Activated T-cell treated with anti-CD3 and anti-CD28 coated beads for 1 hour (primary cell): ENCODE results near the gene ADH7.

Experiments
- DNase-seq: peaks from one replicate; pipeline ENCODE4 v3.0.0-alpha.2; 2020; ENCODE audit warnings: low read depth

Gene ADH7

DNA sequence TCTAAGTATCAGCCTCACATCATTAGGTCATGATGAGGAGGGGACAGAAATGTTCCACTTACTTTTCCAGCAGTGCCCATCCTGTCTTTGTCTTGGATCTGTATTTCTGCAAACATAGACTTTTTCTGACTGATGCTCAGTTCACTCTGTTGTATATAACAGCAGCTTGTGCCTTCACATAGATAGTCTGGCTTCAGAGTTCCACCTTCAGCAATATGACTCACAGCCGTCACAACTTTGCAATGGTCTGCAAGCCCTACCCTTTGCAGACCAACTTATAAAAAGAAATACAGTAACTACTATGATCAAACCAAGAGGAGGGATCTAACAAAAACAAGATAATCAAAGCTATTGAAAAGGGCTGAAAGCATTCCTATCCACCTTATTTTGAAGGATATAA lies at the start of gene ADH7:
Gene ADH7, minus strand, starts transcription at position 189 of the 400 bp plus-strand sequence. Its CDS starts 109 bp downstream, at position 80.
- no peak for DNase-seq

DNA sequence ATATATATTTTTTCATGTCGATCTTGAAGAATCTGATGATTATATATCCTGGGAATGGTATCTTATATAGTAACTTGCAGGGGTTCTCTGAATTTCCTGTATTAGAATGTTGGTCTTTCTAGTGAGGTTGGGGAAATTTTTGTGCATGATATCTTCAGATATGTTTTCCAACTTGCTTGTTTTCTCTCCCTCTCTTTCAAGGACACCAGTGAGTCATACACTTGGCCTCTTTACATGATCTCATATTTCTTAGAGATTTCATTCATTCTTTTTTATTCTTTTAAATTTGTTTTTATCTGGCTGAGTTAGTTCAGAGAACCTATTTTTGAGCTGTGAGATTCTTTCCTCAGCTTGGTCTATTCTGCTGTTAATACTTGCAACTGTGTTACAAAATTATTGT lies 48.5 kb upstream of the ADH7 start:
- DNase-seq, result no peak

DNA sequence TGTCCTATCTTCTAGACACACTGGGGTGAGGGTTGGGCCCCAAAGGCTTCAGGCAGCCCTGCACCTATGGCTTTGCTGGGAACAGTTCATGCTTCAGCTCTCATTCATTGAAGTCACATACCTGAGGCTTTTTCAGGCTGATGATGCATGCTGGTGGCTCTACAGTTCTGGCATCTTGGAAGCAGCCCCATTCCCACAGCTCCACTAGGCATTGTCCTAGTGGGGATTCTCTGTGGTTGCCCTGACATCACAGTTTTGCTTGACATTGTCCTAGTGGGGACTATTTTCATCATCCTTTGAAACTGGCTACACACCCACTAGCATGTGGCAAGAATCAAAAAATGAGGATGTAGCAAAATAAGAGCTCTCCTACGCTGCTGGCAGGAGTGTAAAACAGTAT lies 38.0 kb upstream of the ADH7 start:
- DNase-seq, result no peak

DNA sequence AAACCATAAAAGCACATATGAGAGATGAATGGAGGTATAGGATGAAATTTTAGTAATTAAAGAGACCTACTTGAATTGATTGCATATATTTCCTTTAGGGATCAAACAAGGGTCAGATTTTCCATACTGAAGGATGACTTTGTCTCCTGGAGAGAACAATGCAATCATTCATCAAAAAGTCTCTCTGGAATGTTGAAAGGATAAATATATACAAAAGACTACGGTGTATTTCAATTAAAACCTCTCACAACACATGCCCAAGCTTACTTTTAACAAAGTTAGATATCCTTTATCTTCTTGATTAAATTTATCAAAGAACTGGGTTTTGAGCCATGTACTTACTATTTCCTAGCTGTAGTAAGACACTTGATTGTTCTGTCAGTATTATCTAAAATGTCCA lies 36.8 kb upstream of the ADH7 start:
- DNase-seq, result no peak

DNA sequence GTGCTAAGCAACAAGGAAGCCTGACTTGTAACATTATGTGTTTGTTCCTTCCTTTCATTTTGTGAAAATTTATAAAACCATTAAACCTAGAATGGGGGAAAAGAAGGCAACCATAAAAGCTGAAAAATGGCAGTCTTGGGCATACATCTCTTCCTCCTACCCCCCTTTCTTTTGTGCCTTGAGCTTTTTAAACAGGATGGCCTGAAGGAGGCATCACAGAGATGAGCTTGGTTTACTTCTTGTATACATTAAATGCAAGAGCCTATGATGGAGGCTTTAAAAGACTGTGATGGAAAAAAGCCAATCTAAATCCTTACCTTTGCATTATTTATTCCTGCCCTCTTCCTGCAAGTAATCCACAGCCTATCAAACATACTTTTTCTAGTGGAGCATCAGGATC lies 36.2 kb upstream of the ADH7 start:
- DNase-seq, result no peak

DNA sequence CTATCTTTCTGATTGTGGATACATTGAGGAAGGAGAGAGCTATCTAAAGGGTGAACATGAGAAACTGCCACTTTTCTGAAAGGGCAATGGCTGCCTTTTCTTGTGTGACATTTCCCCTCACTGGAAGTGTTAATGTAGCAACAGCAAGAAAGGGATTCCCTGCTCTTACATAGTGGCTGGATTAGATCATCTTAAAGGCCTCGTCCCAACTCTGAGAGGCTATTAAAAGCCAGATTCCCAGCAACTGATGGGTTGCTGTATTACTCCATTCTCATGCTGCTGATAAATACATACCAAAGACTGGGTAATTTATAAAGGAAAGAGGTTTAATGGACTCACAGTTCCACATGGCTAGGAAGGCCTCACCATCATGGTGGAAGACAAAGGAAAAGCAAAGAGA lies 33.7 kb upstream of the ADH7 start:
- DNase-seq, result no peak

DNA sequence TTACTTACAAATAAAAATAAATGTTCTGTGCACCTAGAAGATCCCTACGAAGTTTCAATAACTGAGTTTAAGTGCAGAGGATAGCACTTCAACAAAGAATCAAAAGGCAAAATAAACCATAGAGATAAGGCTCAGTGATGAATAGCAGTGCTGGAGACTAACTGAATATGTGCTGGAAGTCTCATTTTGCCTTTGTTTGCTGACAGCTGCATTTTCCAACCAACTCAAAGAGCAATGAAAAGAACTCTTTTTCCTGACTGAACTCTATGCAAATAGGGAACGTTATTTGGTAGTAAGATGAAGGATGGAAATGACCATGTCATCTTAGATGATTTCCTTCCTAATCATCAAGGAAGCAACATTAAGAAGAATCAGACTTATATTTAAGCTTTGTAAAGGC lies 32.7 kb upstream of the ADH7 start:
- no peak for DNase-seq

DNA sequence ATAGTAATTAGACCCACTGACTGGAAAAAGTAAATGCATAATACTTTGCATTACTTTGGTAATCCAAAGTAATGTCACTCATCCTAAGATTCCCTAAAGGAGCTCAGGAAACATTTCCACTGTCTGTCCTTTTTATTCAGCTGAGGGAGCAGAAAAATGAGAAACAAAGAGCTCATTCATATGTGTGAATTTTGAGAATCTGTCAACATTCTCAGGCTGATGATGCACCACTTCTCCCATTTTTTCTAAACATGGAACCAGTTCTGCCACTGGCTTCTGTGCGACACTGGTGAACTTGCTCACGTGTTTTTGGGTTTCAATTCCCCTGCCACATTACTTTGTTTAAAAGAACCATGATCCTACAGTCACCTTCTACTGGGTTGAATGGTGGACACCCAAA lies 28.4 kb upstream of the ADH7 start:
- DNase-seq, result no peak

DNA sequence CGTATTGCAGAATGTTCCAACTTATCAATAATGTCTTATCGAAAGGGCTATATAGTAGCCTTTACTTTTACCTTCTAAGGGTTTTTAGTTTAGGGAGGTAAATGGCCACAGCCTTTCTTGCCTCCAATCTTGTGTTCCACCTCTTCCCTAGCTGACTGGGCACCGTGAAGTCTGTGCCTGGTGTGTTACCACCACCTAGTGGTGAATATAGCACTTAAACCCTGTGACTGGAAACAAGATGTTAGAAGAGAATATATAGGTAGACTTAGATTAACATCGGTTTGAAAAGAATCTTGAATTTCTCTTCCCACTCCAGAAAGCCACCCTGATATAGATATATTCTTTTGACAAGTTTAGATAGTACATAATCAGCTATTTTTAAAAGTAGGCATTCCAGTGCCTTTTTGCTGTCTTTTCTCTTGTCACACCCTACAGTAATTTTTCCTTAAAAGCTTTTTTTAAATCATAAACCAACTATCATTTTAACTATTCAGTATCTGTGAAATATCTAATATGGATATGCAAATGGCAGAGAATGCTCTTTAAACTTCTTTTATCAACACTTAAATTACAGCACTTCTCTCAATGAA lies 27.8 kb upstream of the ADH7 start:
- DNase-seq, result peak; percentile 13

DNA sequence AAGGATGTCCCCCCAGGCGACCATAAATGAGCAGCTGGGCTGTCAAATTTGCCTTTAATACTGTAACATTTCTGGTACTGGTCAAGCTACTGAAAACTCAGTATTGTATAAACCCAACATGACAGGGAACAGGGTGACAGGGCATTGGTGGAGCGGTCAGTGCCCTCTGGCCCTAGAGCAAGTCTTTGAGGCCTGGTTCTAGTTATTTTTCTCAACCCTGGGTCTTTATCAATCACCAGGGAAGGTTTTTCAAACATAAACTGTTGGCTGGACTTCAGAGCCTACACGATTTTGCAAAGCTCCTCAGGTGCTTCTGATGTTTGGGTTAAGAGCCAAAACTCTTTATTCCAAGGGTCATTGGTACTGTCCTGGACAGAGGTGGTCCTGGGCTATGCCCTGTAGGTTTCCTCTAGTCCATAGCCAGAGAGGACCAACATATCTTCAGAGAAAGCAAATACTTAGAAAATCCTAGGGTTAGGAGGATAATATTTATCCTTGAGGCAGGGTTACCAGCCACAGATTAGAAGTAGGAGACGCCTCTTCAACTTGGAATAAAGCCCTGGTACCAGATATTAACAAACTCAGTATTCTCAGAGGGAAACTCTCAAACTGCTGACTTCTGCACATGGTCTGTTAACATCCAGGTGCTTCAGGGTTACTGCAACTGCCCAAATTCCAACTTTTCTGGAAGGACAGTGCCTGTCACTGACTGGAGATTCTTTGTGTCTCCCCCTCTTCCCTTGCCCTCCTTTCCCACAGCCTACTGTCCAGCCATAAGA lies 26.7 kb upstream of the ADH7 start:
- DNase-seq, result no peak

DNA sequence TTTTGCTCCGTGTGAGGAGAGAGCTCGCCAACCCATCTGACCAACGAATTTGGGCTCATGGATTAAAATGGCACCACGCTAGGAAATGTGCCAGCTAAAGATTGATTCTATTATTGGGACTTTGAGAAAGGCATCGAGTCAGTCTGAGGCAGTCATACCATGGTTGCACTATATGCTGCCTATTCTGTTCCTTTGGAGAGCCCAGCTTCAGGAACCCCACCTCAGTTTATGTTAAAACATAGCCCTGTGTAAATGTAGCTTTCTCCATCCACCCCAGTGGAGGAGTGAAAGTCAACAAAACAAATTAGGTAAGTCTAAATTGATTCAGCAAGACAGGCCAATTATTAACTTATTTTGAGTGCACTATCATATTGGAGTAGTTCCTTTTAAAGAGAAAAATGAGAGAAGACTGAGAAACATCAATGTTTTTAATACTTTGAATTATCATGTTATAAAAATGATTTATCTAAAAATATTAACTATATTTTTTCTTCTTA lies 24.5 kb upstream of the ADH7 start:
- DNase-seq, result no peak

DNA sequence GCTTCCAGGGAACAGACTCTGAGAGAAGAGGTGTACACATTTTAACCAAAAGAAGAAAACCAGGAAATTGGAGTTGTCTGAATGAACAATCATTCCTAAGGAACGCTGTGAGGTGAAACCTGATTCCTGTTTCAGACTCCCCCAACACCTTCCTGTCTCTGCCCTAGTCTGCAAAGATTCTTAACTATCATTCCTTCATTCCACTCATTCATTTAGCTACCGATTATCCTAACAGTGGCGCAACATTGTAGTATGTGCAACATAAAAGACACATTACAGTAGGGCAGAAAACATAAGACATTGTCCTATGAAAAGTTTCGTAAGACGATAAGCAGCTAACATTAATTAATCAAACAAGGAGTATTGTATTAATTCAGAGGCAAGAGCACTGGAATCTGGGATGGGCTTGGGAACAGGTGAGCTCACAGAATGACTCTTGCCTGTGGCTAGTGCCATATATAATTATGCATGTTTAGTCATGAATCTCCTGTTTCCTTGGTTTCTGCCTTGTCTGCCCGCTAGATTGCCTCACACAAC lies 23.8 kb upstream of the ADH7 start:
- no peak for DNase-seq

DNA sequence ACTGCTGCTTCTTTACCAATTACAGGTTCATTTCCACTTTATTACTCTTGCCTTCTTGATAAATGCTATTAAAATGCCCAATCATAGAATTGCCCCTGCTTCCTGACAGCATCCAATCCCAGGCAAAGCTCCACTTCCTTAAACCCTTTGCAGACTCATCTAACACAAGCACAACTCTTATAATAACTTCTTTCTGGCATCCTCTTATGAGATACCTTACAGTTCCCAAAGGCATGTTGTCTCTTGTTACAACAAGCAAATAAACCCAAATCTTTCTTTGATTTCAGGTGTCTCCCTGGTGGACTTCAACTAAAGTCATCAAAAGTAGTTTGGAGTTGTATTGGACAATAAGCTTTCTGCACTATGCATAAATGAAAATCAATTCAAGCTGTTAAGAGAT lies 22.5 kb upstream of the ADH7 start:
- DNase-seq, result no peak

DNA sequence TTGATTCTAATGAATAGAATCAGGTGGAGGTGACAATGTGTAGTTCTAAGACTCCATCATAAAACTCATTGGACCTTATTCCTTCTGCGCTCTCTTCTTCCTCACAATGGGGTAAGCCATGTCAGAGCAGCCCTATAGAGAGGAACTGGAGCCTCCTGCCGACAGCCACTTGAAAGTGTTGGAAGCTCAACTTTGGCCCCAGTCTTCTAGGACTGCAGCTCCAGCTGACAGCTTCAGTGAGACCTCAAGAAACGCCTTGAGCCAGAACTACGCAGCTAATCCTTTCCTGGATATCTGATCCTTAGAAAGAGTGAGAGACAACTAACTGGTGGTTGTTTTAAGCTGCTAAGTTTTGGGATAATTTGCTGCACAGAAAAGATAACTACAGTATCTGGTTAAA lies 22.1 kb upstream of the ADH7 start:
- DNase-seq, result no peak

DNA sequence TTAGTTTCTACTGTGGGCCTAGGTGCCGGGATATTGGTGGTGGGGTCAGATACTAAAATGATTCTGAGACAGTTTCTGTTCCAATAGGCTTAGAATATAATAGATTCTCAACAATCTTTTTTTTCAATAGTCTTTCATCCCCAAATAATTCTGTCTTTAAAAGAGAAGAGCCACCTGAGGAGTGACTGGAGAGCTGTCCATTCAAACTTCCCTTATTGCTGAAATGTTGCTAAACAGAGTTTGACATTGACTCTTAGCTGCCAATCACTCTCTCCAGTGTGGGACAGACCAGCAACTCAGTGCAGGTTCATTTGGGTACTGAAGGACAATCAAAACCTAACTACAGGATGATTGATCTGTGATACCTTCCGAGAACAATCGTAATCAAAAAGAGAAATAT lies 12.4 kb upstream of the ADH7 start:
- DNase-seq, result no peak

DNA sequence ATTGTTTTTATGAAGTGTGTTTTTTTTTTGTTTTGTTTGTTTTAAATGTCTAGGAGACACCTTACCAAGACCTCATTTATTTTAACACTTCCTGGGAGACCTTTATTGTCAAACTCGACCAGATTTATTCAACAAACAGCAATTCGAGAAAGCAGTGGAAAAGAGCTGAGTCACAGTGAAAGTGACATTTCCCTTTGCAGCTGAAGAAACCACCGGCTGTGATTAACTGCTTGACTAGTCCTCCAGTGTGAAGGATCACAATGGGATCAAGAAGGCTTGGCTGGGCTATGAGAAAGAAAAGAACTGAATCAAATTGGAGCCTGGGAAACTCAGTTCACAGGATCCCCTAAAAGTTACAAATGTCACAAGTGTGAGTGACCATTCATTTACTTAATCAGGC lies 11.9 kb upstream of the ADH7 start:
- no peak for DNase-seq

DNA sequence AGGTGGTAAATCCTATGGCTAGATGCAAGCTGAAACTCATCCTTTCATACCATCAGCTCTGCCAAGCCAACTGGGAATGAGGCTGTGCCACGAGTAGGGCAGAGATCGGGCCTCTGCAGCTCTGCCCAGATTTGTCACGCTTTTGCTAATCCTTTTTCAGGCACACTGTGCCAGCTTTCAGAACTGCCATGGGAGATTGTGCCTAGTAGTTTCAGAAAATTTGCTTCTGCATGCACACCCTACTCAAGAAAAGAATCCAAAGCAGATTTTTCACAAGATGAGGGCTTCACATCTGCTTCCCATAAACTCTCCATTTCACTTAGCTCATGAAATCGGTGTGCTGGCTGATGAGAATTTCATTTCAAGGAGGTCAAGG lies 3.3 kb upstream of the ADH7 start:
- DNase-seq, result no peak

DNA sequence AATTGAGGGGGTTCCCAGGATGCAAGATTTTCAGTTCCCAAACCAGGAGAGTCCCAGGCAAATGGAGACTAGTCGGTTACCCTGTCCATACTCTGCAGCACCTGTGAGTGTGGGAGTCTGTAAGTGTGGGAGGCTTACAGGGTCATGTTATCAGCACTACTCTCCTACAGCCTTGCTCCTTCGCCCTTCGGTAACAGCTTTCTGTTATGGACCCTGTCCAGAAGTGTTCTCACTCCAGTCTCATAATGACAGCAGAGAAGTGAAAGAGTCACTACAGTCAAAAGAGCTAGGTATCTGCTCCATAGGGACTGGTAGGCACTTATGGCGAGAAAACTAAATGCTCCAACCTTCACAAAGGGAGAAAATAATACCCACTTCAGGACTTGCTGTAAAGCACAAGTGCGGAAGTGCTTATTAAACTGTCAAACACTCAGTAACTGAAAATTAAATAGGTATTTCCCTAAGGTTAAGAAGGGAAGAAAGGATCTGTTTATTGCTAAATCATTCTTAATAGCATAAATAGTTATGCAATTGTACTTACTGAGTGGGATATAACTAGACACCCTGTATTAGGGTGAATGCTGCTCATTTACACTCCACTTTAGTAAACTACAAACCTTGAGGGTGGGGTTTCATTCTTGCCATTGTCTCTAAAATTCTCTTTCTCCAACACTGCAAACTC lies 2.7 kb upstream of the ADH7 start:
- DNase-seq, result no peak

DNA sequence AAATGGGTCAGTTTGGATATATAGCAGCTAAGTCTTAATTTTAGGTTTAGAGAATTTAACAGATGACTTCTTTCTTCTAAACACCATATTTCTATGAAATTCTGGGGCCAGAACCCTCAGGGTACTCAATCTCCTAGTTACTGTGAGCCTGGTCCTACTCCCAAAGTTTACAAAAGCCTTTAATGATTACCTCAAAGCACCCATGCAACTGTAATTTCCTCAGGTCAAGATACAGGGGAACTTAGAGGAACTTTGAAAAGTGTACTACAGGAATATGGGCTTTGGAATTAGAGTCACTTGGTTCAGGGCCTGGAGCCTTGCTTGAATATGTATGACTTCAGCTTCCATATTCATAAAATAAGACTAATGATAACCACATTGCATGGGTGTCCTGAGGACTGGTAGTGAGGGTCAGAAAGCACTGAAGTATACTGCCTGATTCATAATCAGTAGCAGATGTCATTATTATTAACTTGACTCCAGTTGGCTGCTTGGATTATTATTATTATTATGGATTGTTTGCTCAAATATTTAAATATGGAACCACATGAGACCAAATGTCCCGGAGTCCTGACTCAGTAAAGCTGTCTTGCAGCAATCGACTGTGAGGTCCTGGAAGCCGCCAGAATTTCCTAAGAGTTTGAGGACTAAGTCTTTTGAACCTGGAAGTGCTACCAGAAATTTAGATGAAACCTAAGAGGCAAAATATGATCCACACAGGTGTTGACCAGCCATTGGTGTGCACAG lies 2.0 kb upstream of the ADH7 start:
- DNase-seq, result no peak

DNA sequence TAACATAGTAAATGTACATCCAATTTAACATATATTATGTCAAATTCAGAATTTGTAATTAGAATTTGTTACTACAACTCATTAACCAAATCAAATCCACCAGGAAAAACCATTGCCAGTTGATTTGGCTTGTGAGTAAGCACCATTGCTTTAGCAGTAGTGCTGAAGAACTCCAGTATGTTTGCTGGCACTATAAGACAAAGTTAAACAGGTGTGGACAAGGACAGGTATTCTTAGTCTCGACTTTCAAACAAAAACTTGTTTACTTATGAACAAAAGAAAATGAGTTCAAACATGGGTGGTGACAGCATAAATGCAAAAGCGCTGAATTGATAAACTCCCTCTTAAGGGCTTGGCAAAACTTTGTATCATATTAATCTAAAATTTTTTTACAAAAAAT lies 1.3 kb upstream of the ADH7 start:
- DNase-seq, result no peak

DNA sequence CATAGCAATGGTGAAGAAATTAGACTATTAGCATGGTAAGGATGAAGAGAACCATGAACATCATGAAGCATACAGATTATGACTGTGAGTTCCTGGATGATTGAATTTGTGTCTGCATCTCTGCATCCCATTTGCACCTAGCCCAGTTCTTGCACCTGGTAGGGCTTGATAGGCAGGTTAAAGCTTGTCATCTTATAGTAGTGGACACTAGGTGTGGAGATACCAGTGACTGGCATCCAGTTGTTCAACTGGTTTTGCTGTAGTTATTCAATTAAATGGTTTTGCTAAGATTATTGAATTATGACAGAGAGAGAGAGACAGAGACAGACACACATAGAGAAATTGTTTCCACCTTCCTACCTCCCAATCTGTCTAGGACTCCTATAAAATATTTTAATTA lies 5.0 kb downstream of the ADH7 start:
- DNase-seq, result no peak

DNA sequence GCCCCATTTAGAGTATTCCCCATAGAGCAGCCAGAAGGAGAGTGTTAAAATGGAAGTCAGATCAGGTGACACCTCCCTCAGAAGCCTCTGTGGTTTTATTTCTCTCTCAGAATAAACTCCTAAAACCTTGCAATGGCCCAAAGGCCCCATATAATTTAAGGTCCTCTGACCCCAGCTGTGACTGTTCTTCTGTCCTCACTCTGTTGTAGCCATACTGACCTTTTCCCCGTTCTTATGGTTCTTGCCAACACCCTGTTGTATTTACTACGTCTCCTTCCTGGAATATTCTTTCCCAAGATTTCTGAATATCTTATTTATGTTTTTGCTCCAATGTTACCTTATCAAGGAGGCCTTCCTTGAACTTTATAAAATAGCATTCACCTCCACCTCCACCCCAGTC lies 18.0 kb downstream of the ADH7 start:
- no peak for DNase-seq
